ENCODE data around the gene CTNNA2.

- TF ChIP-seq POU6F1 (CRISPR knock-in tag; IDR thresholded peaks at IDR 0.05; ENCODE audit: borderline replicate concordance, low read depth), result no peak
- TF ChIP-seq, protein P1, sequence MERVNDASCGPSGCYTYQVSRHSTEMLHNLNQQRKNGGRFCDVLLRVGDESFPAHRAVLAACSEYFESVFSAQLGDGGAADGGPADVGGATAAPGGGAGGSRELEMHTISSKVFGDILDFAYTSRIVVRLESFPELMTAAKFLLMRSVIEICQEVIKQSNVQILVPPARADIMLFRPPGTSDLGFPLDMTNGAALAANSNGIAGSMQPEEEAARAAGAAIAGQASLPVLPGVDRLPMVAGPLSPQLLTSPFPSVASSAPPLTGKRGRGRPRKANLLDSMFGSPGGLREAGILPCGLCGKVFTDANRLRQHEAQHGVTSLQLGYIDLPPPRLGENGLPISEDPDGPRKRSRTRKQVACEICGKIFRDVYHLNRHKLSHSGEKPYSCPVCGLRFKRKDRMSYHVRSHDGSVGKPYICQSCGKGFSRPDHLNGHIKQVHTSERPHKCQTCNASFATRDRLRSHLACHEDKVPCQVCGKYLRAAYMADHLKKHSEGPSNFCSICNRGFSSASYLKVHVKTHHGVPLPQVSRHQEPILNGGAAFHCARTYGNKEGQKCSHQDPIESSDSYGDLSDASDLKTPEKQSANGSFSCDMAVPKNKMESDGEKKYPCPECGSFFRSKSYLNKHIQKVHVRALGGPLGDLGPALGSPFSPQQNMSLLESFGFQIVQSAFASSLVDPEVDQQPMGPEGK (CRISPR knock-in tag; IDR thresholded peaks at IDR 0.05; ENCODE audit: borderline replicate concordance), result no peak
- peak; percentile 63 for TF ChIP-seq ZNF8 (CRISPR knock-in tag; IDR thresholded peaks at IDR 0.05)
- TF ChIP-seq CREB5 (CRISPR knock-in tag; IDR thresholded peaks at IDR 0.05; ENCODE audit: low read depth), result no peak
- TF ChIP-seq ESRRG (CRISPR knock-in tag; IDR thresholded peaks at IDR 0.05), result no peak
- no peak for TF ChIP-seq CSDC2 (CRISPR knock-in tag; IDR thresholded peaks at IDR 0.05)
- TF ChIP-seq ZNF70 (CRISPR knock-in tag; IDR thresholded peaks at IDR 0.05), result peak; percentile 51
- no peak for TF ChIP-seq ZNF565 (CRISPR knock-in tag; conservative IDR thresholded peaks at IDR 0.05; ENCODE audit: low read depth)
- no peak for TF ChIP-seq RARB (CRISPR knock-in tag; IDR thresholded peaks at IDR 0.05)
- no peak for TF ChIP-seq ZFP3 (CRISPR knock-in tag; IDR thresholded peaks at IDR 0.05)
Observed at GRCh38 chr2:80050246-80050645, 537.4 kb downstream of the CTNNA2 start.
